H9 (cell line): ENCODE results near the gene TAC1. TPM values are rescaled to one million over a fixed set of nuclear protein-coding genes. Genes with fewer than 3 reads are reported as not detected.
A peak's percentile ranks its signal among the peaks of the same experiment; 100 is the strongest.

Experiments used
- DNase-seq: peaks from one replicate; pipeline ENCODE4 v3.0.0-alpha.2; 2017
- H2AFZ ChIP-seq: one replicate; pipeline ENCODE4 v1.6.1; 2013; ENCODE audit warnings: mild to moderate bottlenecking, low read length, control low read depth, moderate library complexity
- H2AK5ac ChIP-seq: 2 replicates; pipeline ENCODE4 v1.6.1; 2013; ENCODE audit warnings: low read length, control low read depth, mixed read lengths; ENCODE audit not compliant: insufficient read length
- H2BK120ac ChIP-seq: one replicate; pipeline ENCODE4 v1.6.1; 2013; ENCODE audit warnings: low read depth, mild to moderate bottlenecking, low read length, control low read depth, inconsistent platforms; ENCODE audit not compliant: poor library complexity, severe bottlenecking
- H2BK12ac ChIP-seq: 2 replicates; pipeline ENCODE4 v1.6.1; 2013; ENCODE audit warnings: low read length, control low read depth, mixed read lengths, low read depth; ENCODE audit not compliant: insufficient read length
- H2BK15ac ChIP-seq: 2 replicates; pipeline ENCODE4 v1.6.1; 2013; ENCODE audit warnings: low read depth, low read length, control low read depth
- H2BK20ac ChIP-seq: one replicate; pipeline ENCODE4 v1.6.1; 2013; ENCODE audit warnings: low read depth, mild to moderate bottlenecking, low read length, control low read depth, inconsistent platforms; ENCODE audit not compliant: poor library complexity, severe bottlenecking
- H2BK5ac ChIP-seq: 2 replicates; pipeline ENCODE4 v1.6.1; 2013; ENCODE audit warnings: low read length, control low read depth, mixed read lengths; ENCODE audit not compliant: insufficient read length
- H3K14ac ChIP-seq: 2 replicates; pipeline ENCODE4 v1.6.1; 2013; ENCODE audit warnings: low read length, control low read depth; ENCODE audit not compliant: insufficient read depth
- H3K18ac ChIP-seq: 2 replicates; pipeline ENCODE4 v1.6.1; 2013; ENCODE audit warnings: low read depth, mild to moderate bottlenecking, mixed read lengths, low read length, control low read depth; ENCODE audit not compliant: insufficient read length
- H3K23ac ChIP-seq: 2 replicates; pipeline ENCODE4 v1.6.1; 2013; ENCODE audit warnings: low read length, control low read depth, mixed read lengths, low read depth; ENCODE audit not compliant: insufficient read length
- H3K23me2 ChIP-seq: 2 replicates; pipeline ENCODE4 v1.6.1; 2013; ENCODE audit warnings: low read depth, mild to moderate bottlenecking, mixed read lengths, low read length, control low read depth; ENCODE audit not compliant: insufficient read length, poor library complexity, severe bottlenecking
- H3K27ac ChIP-seq: 2 replicates; pipeline ENCODE4 v1.5.1; 2013; ENCODE audit warnings: low read length, control low read depth, mixed read lengths, low read depth; ENCODE audit not compliant: insufficient read length
- H3K27me3 ChIP-seq: 2 replicates; pipeline ENCODE4 v1.6.1; 2013; ENCODE audit warnings: low read length, control low read depth, inconsistent platforms; ENCODE audit not compliant: insufficient read depth
- H3K4ac ChIP-seq: 2 replicates; pipeline ENCODE4 v1.6.1; 2013; ENCODE audit warnings: low read depth, mild to moderate bottlenecking, control low read depth, inconsistent platforms, low read length, moderate library complexity
- H3K4me1 ChIP-seq: 2 replicates; pipeline ENCODE4 v1.6.1; 2013; ENCODE audit warnings: low read length, control low read depth, inconsistent platforms; ENCODE audit not compliant: insufficient read depth
- H3K4me2 ChIP-seq: 2 replicates; pipeline ENCODE4 v1.6.1; 2013; ENCODE audit warnings: low read length, control low read depth, mixed read lengths; ENCODE audit not compliant: insufficient read length, insufficient read depth
- H3K56ac ChIP-seq: 2 replicates; pipeline ENCODE4 v1.6.1; 2013; ENCODE audit warnings: low read depth, mild to moderate bottlenecking, mixed read lengths, low read length, control low read depth; ENCODE audit not compliant: insufficient read length
- H3K79me1 ChIP-seq: 2 replicates; pipeline ENCODE4 v1.6.1; 2013; ENCODE audit warnings: low read depth, mild to moderate bottlenecking, moderate library complexity, low read length, control low read depth, inconsistent platforms; ENCODE audit not compliant: insufficient read depth, poor library complexity, severe bottlenecking
- H3K79me2 ChIP-seq: 2 replicates; pipeline ENCODE4 v1.6.1; 2013; ENCODE audit warnings: low read length, control low read depth, inconsistent platforms; ENCODE audit not compliant: insufficient read depth
- H3K9ac ChIP-seq: 2 replicates; pipeline ENCODE4 v1.6.1; 2013; ENCODE audit warnings: low read length, control low read depth, mixed read lengths; ENCODE audit not compliant: insufficient read length; ENCODE audit errors: extremely low read depth
- H3K9me3 ChIP-seq: one replicate; pipeline ENCODE4 v1.6.1; 2013; ENCODE audit warnings: low read depth, low read length, inconsistent platforms; ENCODE audit not compliant: control insufficient read depth
- H3T11ph ChIP-seq: one replicate; pipeline ENCODE4 v1.6.1; 2013; ENCODE audit warnings: mild to moderate bottlenecking, low read length, control low read depth, inconsistent platforms
- H4K20me1 ChIP-seq: one replicate; pipeline ENCODE4 v1.6.1; 2013; ENCODE audit not compliant: control insufficient read depth, insufficient read length, insufficient read depth
- H4K5ac ChIP-seq: 2 replicates; pipeline ENCODE4 v1.6.1; 2013; ENCODE audit warnings: low read depth, mild to moderate bottlenecking, mixed read lengths, low read length, control low read depth; ENCODE audit not compliant: insufficient read length
- H4K8ac ChIP-seq: replicated peaks from 2 replicates; pipeline ENCODE4 v1.6.1; 2013; ENCODE audit warnings: low read length, control low read depth, mixed read lengths, low read depth; ENCODE audit not compliant: insufficient read length
- H4K91ac ChIP-seq: 2 replicates; pipeline ENCODE4 v1.6.1; 2013; ENCODE audit warnings: low read depth, mild to moderate bottlenecking, moderate library complexity, mixed read lengths, low read length, control low read depth; ENCODE audit not compliant: insufficient read length
- H3K27ac Mint-ChIP-seq, 3 experiments: 2 replicates in 2 of 3; 3 replicates in 1 of 3; pipeline ENCODE4 v1.8.0; 2020 to 2021; ENCODE audit warnings: mixed read lengths in 3 of 3, mild to moderate bottlenecking in 1 of 3, moderate library complexity in 1 of 3
- H3K27me3 Mint-ChIP-seq: 2 replicates; pipeline ENCODE4 v1.8.0; 2021; ENCODE audit warnings: low read depth, mild to moderate bottlenecking, moderate library complexity, mixed read lengths
- H3K36me3 Mint-ChIP-seq, 3 experiments: 2 replicates in 2 of 3; 3 replicates in 1 of 3; pipeline ENCODE4 v1.8.0; 2020 to 2021; ENCODE audit warnings: low read depth in 3 of 3, mixed read lengths in 3 of 3; ENCODE audit not compliant: insufficient read depth in 1 of 3
- H3K4me1 Mint-ChIP-seq, 2 experiments: 2 replicates each; pipeline ENCODE4 v1.8.0; 2020; ENCODE audit warnings: mixed read lengths in 2 of 2
- H3K4me3 Mint-ChIP-seq, 2 experiments: 2 replicates in 1 of 2; 3 replicates in 1 of 2; pipeline ENCODE4 v1.8.0; 2020 to 2021; ENCODE audit warnings: mild to moderate bottlenecking in 2 of 2, mixed read lengths in 2 of 2, moderate library complexity in 1 of 2
- H3K9me3 Mint-ChIP-seq, 2 experiments: 2 replicates in 1 of 2; 3 replicates in 1 of 2; pipeline ENCODE4 v1.8.0; 2020; ENCODE audit warnings: mild to moderate bottlenecking in 2 of 2, mixed read lengths in 2 of 2, moderate library complexity in 1 of 2
- WGBS: extraction: QIAGEN DNeasy Blood & Tissue Kit; methylation state at CpG from one replicate; pipeline ENCODE4 v1.1.7; 2013; ENCODE audit warnings: missing lambda C conversion rate, low lambda C conversion rate, mixed read lengths; ENCODE audit not compliant: insufficient read length; ENCODE audit errors: extremely low coverage; 5-methylcytosine and 5-hydroxymethylcytosine counted together
- total RNA-seq: library from RNA; stranded (reverse); gene quantifications from 2 replicates; pipeline ENCODE4 v1.2.1, GENCODE V29; 2021
- TF ChIP-seq, protein P1 (sequence below): fragments of 200-600 bp; sonication (generic); conservative IDR thresholded peaks from 3 replicates; pipeline ENCODE4 v1.8.0; 2021; ENCODE audit warnings: antibody characterized with exemption, mild to moderate bottlenecking

TAC1 gene
- total RNA-seq, 1 experiment from 2014 or later = 0.77 TPM

- H3K27ac Mint-ChIP-seq = no peak overlapping the region
- Histone ChIP-seq H3K79me1 (no peaks in the 10 kb centered on the region), H3K14ac (no peak overlapping the region), H3K9ac (no peak overlapping the region), H3K79me2 (no peaks in the 10 kb centered on the region), H2AK5ac (no peak overlapping the region), H2AFZ (no peak overlapping the region), H3K23me2 (peaks cover 17% of the 10 kb centered on the region), H3K4ac (no peak overlapping the region), H4K91ac (no peak overlapping the region), H3K56ac (no peak overlapping the region), H4K8ac (no peak overlapping the region), H3K9me3 (no peaks in the 10 kb centered on the region), H4K5ac (no peak overlapping the region), H3K27me3 (peaks cover 30% of the 10 kb centered on the region; the same call in 1 of the 2 replicates), H2BK15ac (no peak overlapping the region), H3K18ac (no peak overlapping the region), H3K4me1 (no peaks in the 10 kb centered on the region), H3K23ac (no peak overlapping the region), H2BK12ac (no peak overlapping the region), H2BK120ac (no peak overlapping the region), H3K4me2 (peak overlapping the region; percentile 63), H3T11ph (no peak overlapping the region), H4K20me1 (no peaks in the 10 kb centered on the region), H3K27ac (no peak overlapping the region), H2BK20ac (no peak overlapping the region), H2BK5ac (no peak overlapping the region)
- peaks cover 0 to 2% of the 10 kb centered on the region in 2 experiments; a peak in 1 of 5 replicates for H3K9me3 Mint-ChIP-seq
- peak; percentile 28 for DNase-seq
- H3K4me1 Mint-ChIP-seq = peaks cover 31 to 37% of the 10 kb centered on the region in 2 experiments
- peaks cover 76% of the 10 kb centered on the region for H3K27me3 Mint-ChIP-seq
- WGBS = no CpG with 5 or more reads among the region's 42 CpGs
- TF ChIP-seq, protein P1, sequence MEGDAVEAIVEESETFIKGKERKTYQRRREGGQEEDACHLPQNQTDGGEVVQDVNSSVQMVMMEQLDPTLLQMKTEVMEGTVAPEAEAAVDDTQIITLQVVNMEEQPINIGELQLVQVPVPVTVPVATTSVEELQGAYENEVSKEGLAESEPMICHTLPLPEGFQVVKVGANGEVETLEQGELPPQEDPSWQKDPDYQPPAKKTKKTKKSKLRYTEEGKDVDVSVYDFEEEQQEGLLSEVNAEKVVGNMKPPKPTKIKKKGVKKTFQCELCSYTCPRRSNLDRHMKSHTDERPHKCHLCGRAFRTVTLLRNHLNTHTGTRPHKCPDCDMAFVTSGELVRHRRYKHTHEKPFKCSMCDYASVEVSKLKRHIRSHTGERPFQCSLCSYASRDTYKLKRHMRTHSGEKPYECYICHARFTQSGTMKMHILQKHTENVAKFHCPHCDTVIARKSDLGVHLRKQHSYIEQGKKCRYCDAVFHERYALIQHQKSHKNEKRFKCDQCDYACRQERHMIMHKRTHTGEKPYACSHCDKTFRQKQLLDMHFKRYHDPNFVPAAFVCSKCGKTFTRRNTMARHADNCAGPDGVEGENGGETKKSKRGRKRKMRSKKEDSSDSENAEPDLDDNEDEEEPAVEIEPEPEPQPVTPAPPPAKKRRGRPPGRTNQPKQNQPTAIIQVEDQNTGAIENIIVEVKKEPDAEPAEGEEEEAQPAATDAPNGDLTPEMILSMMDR = no peak
- H3K36me3 Mint-ChIP-seq = no peaks in the 10 kb centered on the region; a peak in 1 of 7 replicates
- peak overlapping the region; percentile 76 to 92 for H3K4me3 Mint-ChIP-seq
These were observed 834 bp downstream of the TAC1 start for GRCh38 chr7:97732565-97733275.
